ENCODE results near the gene MUSK.

GRCh38 chr9:110814159-110814558 is 145.6 kb downstream of the MUSK start:
- TF ChIP-seq CTCF (conservative IDR thresholded peaks at IDR 0.05; ENCODE audit: low read depth, low read length) (no peak), EZH2 (IDR thresholded peaks at IDR 0.05; ENCODE audit: low read length, unreplicated experiment) (no peak), EZH2phosphoT487 (IDR thresholded peaks at IDR 0.05; ENCODE audit: borderline replicate concordance, low read length) (no peak)

Data from PC-3 (cell line).